HL-60 (cell line): ENCODE measurements around the gene SMDT1.

Experiments used
- CTCF ChIP-seq: IDR thresholded peaks from one replicate; pipeline ENCODE4 v1.5.1; 2011; ENCODE audit warnings: low read length, control low read depth, inconsistent platforms; ENCODE audit not compliant: insufficient read depth
- POLR2AphosphoS5 ChIP-seq: IDR thresholded peaks from 2 replicates; pipeline ENCODE4 v1.6.1; 2012; ENCODE audit warnings: low read depth
- REST ChIP-seq: IDR thresholded peaks from 2 replicates; pipeline ENCODE4 v1.6.1; 2012; ENCODE audit warnings: low read depth; ENCODE audit not compliant: insufficient replicate concordance
- SPI1 ChIP-seq: IDR thresholded peaks from 2 replicates; pipeline ENCODE4 v1.6.1; 2012; ENCODE audit warnings: low read depth, mild to moderate bottlenecking, borderline replicate concordance

- TF ChIP-seq CTCF (no peak), REST (no peak), POLR2AphosphoS5 (no peak), SPI1 (no peak)
Observed at GRCh38 chr22:42084874-42085273, 5.4 kb downstream of the SMDT1 start.
